ENCODE measurements around the gene PTPRK.
A peak's percentile ranks its signal among the peaks of the same experiment; 100 is the strongest.
"Not testable (repeated sequence)": the region's sequence is repeated elsewhere in the genome, so short reads cannot be mapped to it uniquely, and the experiment has no call there.

Gene PTPRK

DNA sequence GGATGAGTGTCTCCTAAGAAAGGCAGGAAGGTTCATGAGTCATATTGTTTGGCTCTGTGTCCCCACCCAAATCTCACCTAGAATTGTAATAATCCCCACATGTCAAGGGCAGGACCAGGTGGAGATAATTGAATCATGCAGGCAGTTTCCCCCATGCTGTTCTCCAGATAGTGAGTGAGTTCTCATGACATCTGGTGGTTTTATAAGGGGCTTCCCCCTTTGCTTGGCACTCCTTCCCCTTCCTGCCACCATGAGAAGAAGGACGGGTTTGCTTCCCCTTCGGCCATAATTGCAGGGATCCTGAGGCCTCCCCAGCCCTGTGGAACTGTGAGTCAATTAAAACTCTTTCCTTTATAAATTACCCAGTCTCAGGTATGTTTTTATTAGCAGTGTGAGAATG, 542.2 kb downstream of the PTPRK start:
- not testable (repeated sequence) for DNase-seq

DNA sequence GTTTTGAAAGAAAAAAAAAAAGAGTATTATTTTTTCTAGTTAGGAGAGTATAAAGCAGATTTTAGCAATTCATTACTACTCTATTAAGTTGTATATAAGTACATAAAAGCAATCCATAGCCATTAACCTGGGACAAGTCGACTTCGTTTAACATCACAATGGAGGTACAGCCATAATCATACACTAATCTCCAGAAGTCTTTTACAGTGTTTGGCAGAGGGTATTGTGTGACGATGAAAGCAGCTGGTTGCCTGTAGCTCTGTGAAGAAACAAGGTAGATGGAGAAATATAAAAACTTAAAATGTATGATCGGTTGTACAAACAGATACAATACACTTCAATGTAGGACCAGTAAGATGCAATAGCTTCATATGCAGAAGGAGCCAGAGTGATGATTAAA, 543.6 kb downstream of the PTPRK start:
- no peak for DNase-seq

DNA sequence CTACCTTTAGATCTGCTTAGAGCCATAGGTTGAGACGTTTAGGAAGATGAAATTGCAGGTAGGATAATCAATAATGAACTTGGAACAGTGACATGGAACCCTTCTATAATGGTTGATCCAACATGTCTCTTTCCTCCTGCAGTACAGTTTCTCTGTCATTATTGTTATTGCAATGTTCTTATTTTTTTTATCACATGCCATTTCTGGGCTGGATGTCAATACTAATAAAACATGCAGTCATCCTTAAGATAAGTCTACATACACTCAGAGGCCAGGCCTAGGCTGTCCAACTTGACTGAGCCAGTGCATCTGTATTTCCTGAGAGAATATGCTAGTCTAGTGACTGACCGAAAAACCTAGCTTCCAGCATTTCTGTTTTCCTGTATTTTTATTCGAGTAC, 544.3 kb downstream of the PTPRK start:
- DNase-seq = no peak

DNA sequence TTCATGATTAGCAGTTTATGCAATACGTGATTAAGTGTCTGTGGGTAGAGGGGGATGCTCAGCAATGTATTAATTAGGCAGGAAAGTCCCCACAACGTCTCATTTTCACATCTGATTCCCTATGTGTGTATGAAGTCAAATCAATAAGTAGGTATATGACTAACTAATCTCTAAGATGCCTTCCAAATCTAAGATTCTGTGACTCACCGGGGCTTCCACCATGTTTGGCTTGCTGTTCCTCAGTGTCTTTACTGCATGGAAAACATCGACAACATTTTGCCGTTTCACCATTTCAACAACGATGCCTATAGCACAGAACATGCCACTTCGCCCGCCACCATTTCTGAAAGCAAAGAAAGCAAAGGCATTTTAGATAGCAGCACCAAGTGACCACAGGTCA, 547.6 kb downstream of the PTPRK start:
- DNase-seq = no peak

DNA sequence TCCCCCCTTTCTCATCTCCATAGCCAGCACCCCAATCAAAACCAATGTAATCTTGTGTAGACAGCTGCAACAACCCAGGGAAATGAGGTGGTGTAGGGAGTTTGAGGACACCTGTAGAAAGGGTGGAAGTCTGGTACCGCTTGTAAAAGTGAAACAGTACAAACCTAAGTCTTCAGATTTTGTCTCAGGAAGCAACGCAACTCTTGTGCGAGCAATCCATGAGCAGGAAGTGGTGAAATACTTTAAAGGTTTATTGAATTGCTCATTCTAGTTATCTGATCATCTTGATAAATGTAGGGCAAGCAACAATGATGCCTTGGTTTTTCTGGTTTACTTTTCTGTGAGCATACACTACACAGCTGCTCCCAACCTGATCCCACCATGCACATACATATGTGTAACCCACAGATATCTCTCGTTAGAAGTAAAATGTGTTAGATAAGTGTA, 548.4 kb downstream of the PTPRK start:
- DNase-seq = peak; percentile 2

DNA sequence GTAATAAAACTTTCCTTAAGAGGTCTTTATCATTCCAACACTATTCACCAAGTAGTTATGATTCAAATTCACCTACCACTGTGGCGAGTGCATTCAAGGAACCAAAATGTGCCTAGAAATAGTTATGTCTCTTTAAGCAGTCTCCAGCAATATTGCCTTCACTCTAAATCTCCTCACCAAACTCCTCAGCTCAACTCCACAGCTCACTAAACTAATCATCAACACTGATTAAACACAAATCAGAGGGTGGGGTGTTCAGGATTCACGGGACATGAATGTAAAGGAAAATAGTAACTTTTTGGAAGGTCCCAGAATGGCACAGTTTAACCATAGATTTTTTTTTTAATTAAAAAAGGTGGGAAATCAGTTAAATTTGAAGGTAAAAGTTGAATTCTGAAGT, 549.0 kb downstream of the PTPRK start:
- DNase-seq = no peak

DNA sequence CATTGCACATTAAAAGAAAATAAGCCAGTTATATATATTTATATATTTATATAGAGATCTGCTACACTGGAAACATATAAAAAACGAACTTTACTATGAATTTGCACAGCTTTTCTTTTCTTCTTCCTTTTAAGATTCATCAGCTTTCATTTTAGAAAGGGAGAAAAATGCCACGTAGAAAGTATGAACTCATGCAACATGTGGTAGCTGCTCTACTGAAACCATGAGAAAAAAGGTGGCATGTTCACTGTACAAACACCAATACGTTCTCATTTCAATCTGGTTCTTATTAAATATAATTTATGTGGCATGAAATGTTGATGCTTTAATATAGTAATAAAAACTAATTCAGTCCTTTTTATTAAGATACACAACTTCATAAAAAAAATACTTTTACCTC, 550.7 kb downstream of the PTPRK start:
- no peak for DNase-seq

DNA sequence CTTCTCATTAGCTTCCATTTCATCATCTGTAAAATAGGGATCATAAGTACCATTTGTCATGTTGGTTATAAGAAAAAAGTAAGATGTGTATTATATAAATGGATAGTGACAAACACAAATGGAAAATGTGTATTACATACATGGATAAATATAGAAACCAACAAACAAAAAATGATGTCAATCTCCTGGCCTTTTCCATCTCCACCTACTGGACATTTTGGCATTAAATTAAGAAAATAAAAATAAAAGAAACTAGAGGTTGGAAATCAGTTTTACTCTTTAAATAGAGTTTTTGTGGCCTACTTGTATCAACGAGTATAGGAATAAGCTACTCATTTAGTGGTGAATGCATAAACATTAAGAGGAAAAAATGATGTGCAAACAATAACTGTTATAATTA, 552.0 kb downstream of the PTPRK start:
- no peak for DNase-seq

DNA sequence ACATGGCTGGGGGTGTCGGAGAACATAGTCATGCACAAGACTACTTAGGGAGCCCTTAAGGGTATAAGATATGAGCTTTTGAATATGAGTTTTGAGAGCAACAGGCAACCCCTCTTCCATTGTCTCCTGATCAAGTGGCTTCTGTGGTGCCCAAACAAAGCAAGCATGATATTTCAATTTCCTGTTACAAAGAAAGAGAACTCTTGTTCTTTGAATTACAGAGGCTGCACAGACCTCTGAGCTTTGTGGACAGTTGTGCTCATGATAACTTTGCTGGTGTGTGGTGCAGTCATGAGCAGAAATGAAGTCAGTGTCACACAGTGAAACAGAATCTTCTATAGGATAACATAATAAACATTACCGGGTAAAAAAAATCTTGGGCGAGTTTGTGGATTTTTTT, 552.7 kb downstream of the PTPRK start:
- no peak for DNase-seq

DNA sequence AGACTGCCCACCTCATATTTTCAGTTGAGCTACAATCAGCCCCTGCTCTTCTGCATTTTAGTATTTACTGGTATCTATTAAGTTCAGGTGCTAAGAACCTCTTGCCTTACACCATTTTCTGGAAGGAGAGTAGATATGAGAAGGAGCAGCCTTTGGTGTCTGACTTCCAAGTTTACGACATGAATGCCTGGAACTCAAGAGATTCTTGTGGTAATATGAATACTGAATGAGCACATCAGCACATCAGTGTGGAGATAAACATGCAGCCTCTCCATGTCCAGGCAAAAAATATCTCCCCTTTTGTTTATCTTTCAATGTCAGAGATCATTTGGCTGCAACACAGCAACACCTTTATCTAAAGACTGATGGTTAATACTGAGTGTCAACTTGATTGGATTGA, 553.8 kb downstream of the PTPRK start:
- peak; percentile 39 for DNase-seq

DNA sequence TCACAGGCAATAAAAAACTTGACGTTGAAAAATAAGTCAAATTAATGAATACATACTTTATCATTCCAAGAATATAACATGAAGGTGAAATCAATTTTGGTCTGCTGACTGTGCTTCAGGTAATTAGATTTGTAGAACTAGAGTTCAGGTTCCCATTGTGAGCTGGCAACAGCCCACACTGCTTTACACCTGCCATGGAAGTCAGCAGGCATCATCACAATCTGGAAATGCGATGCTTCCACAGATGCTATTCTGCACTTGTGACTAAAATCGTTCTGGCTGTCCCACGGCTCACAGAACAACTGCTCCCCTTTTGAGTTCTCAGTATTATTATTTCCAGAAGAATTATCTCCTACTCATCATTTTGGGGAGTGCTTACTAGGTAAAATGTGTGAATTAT, 556.9 kb downstream of the PTPRK start:
- no peak for DNase-seq

DNA sequence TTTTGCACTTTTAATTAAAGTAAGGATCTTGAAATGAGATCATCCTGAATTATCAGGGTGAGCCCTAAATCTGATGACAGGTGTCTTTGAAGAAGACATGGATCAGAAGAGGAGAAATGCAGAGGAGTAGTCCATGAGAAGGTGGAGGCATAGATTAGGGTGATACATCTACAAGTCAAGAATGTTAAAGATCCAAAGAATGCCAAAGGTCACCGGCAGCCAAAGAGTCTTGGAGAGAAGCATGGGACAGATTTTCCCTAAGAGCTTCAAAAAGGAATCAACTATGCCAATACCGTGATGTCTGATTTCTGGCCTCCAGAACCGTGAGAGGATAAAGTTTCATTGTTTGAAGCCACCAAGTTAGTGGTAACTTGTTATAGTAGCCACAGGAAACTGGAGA, 560.5 kb downstream of the PTPRK start:
- peak; percentile 60 for DNase-seq

DNA sequence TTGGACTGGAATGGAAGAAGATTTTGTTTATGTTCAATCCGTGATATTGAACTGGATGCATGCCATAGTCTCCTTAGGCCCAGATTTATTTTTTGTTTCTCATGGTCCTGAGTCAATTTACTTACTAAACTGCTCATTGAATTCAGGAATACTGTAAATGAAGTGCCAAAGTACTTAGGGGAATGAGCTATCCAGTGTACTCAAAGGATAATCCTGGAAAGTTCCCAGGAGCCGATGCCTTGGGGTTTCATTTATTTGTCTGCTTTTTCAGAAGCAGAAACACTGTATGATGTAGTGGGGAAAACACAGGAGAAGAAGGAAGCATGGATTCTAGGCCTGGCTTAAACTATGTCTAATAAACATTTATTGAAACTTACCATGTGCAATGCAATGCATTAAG, 563.4 kb downstream of the PTPRK start:
- DNase-seq = no peak

DNA sequence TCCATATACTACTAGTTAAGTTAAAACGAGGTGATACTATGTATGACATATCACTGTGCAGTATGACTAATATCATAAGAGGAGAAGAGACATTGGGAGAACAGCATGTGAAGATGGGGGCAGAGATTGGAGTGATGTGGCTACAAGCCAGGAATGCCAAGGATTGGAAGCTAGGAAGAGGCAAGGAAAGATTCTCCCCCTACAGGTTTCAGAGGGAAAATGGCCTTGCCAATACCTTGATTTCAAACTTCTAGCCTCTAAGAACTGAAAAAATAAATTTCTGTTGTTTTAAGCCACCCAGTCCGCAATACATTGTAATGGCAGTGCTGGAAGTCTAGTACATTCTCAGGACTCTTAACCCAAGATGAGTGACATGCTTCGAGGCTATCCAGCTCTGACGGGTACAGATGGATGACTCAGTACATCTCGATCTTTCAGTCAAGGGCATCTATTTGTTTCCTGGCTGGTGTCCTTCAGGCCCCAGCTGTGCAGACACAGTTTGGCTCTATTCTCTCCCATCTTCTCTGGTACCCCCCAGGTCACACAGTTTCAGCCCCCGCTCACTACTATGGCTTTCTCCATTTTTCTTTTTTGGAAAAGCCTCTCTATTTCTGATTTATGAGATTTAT, 564.0 kb downstream of the PTPRK start:
- DNase-seq = peak; percentile 32

DNA sequence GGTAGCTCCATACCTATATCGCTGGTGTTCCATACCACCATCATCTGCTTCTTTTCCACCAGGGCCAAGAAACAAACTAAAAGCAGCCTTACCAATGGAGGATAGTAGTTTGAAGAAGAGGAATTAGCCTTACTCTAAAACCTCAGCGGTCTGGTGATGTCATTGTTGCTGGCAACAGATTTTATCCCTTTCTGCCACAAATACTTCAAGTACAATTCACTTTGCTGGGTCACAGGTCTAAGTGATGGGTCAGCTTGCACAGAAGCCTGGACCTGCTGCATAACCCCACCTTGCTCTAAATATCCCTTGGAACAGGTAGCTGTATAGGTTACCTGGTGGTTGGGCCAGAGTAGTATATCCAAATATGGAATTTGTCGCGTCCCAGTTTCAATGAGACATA, 566.3 kb downstream of the PTPRK start:
- no peak for DNase-seq

DNA sequence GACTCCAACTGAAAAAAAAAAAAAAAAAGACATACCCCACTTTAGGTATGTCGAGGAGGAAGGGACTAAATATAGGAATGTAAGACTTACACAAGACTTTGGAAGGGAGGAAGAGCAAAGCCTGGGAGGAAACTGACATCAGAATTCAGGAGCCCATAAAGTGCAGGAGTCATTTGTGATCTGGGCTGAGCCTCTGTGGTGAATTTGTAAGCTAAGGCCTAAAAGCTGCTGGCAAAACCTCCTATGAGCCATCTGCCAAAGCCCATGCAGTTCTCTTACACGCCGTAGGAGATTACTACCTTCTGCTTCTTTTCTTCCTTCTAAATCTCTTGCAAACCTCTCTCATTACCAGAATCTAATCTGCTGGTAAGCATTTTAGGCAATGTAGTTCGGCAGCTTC, 567.6 kb downstream of the PTPRK start:
- DNase-seq = peak; percentile 28

DNA sequence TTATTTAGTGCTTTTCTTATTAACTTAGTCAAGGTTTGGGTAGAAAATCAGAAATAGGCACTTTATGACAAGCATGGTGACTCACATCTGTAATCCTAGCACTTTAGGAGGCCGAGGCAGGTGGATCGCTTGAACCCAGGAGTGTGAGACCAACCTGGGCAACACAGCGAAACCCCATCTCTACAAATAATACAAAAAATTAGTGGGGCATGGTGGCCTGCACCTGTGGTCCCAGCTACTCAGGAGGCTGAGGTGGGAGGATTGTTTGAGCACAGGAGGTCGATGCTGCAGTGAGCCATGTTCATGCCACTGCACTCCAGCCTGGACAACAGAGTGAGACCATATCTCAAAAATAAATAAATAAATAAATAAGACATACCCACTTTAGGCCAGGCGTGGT, 568.2 kb downstream of the PTPRK start:
- no peak for DNase-seq

DNA sequence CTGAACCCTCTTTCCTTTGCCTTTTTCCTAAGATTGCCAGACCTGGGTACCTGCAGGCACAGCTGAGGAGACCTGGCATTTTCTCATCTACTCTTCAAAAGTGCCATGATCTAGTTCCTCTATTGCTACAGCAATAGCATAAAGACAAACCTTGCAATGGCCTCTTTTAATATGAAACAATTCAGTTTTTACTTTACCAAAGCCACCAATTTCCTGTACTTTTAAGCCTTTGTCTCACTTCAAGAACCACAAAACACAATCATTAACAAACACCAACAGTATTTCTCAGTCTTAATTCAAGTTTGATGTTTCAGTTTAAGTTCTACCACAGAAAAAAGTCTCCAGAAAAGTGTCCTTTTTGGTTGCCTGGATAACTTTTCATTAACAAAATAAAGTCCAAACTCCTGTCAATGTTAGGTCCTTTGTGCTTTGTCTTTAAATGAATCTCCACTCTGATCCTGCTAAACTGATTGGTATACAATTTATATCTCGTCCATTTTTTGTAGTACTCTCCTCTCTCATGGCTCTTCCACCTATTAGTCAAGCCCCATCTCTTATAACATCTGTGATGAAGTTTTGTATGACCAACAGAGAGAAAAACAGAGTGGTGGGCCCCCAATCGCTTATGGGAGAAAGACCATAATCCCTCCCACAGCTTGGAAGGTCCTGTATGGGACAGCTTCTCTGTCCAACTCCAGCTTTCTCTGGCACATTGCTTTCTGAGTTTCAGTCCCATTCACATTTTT, 569.1 kb downstream of the PTPRK start:
- no peak for DNase-seq

DNA sequence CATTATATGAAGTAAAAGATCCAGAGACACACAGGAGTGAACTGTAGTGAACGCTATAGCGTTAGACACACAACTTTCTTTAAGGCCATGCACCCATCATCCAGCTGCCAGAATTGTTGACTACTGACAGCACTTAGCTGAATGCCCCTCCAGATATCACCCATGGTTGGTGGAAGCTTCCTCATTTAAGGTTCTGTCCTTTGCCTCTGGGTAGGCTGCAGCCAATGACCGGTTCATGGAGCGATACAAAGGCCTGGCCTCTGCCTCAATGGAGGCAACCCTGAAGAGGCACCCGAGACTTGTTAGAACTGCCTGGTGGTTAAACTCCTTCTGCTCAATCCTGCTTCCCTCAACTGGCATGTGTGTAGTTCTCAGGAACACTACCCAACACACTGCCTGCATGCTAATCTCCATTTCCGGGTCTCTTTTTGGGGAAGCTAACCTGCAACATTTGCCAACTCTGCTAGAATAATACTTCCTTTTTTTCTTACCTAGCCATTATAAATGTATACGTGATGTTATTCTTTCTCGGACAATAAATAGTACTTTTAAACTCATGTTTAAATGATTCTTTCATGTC, 569.7 kb downstream of the PTPRK start:
- no peak for DNase-seq

DNA sequence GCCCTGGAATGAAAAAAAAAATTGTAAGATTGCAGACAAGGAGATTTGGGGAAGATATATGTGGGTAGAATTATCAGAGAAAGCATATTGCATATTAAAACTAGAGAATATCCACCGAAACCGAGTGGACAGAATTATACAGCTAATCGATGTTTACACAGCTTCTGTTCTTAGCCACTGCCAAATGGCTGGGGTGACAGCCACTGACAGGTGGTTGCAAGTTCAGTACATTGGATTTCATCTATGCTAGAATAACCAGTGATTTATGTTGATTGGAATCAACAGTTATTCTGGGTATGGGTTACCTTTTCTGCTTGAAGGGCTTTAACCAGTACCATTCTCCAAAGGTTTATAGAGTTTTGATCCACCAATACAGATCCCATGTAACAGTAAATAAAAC, 571.1 kb downstream of the PTPRK start:
- no peak for DNase-seq

DNA sequence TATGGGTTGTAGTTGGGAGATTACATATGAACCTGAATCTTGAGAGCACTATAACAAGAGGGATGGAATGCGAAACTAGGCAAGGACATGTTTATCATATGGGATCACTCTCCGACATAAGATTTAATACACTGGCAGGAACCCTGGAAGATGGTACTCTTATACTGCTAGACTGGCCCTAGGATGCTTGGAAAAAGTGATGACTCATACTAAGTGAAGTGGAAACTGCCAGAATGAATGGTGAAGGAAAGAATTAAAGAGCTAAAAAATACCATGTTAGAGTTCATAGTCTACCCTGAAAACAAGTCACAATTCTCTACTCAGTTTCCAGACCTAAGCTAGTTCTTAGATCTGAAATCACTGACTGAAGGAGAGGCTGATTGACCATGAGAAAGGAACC, 574.0 kb downstream of the PTPRK start:
- no peak for DNase-seq

DNA sequence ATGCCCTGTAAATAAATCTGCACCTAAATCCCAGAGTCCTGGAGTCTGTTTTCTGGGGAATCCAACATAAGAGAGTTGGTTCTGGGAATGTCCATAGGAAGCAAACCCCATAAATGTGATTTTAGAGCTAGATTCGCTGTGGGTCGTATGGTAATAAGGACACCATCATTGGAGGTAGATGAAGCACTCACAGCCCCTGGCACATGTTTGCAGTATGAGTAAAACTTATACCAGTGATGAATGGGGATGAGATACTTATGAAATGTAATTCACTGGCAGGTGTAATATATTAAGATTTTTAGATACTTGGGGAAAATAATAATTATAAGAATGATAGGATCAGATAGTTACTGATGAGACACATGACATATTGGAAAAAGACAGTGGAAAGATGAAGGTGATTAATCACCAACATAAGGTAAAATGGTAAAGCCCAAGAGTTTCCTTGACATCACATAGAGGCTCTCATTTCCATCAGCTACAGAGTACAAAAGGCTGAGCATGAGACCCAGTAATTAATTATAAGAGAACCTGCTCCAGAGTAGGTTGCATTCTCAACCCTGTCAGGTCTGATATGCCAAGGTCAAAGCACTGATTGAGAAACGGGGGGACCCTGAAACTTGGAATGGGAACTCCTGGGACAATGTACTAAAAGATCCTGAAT, 574.8 kb downstream of the PTPRK start:
- DNase-seq = no peak

DNA sequence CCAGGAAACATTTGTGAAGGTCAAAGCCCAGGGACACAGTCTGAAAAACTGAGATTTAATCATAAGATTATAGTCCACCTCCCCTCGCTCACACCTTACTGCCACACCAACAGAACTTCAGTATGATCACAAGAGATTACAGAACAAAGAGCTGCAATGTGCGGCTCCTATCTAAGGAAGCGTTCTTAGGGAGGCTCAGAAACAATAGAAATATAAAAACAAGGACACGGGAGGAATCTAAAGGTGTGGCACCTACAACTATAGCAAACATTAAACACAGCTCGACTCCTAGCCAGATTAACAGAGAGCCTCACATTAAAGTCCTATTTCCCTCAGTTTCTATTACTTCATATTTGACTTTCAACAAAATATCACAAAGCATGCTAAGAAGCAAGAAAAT, 579.2 kb downstream of the PTPRK start:
- DNase-seq = no peak

DNA sequence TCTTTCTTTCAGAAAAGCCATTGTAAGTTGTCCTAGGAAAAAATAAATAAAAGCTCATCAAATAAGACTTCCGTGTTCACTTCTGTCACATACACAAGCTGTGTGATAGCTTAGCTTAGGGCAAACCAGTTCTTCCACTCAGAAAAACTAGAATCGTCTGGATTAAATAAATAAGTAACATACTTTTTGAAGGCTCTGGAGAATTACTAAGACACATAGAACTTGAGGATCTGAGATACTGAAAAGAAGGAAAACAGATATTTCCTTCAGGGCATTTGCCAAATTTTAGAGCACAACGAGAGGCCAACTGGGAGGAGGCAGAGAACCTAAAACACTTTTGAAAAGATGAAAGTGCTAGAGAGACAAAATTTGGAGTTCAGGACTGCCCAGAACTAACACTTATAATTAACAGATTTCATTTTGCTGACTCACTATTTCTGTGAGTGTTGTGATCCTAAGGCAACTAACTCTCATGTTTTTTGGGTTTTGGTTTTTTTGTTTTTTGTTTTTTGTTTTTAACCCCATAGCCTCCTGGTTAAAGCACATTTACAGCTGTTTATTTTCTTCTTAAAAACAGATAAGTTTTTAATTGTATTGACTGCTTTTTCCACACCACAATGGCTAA, 580.8 kb downstream of the PTPRK start:
- no peak for DNase-seq
